GM19099 (cell line): ENCODE results near the gene GPR142.

Experiments used
- POLR2A ChIP-seq: IDR thresholded peaks from 3 replicates; pipeline ENCODE4 v1.6.1; 2011; ENCODE audit warnings: low read depth; ENCODE audit not compliant: insufficient read length; ENCODE audit errors: extremely low read depth

GPR142 gene

DNA sequence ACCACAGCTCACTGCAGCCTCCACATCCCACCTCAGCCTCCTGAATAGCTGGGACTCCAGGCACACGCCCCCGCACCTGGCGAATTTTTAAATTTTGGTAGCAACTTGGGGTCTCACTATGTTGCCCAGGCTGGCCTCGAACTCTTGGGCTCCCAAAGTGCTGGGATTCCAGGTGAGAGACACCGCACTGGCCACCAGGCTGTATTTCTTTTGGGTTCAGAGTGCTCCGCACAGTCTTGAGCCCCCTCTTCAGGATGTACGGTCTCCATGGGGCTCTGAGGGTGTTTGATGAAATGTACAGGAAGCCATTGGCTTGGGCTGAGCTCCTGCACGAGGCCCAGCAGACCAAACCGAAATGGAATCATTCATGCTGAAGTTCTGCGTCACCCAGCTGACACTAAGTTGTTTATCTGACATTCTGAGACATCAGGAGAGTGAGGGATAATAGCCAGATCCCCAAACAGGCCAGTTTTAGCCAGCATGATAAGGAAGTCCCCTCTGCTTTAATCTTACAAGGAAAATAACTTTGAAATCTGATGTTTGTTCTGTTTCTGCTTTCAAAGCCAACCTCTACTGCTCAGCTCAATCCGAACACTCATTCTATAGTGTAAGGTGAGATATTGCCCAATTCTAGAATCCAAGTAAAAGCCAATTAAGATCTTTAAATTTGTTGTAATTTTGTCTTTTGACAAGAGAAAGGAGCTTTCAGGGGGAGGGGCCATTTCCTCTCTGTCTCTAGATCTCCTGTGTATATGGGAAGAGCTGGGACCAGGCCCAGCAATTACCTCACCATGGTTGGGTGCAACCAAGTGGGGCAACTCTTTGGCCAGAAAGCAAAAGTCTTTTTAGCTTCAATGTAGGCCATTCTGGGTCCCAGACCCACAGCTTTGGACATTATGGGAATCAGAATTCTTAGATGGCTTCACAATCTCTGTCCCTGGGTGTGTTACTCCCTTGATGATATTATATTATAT is 23.7 kb downstream of the GPR142 start:
- TF ChIP-seq POLR2A, result no peak

DNA sequence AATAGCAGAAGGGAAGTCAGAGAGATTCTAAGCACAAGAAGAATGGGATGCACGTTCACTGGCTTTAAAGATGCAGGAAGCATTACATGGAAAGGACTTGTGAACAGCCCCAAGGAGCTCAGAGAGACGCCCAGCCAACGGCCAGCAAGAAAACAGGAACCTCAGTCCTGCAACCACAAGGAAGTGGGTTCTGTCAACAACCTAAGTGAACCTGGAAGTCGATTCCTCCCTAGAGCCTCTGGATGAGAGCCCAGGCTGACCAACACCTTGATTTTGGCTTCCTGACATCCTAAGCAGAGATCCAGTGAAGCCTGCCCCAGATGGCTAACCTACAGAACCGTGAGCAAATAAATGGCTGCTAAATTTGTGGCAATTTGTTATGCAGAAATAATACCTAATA is 24.5 kb downstream of the GPR142 start:
- TF ChIP-seq POLR2A, result no peak

- no peak for TF ChIP-seq POLR2A
Observed at GRCh38 chr17:74392848-74393247, 25.5 kb downstream of the GPR142 start.

GRCh38 chr17:74393346-74393942 is 26.1 kb downstream of the GPR142 start:
- TF ChIP-seq POLR2A, result no peak

GRCh38 chr17:74394275-74394950 is 27.1 kb downstream of the GPR142 start:
- no peak for TF ChIP-seq POLR2A

DNA sequence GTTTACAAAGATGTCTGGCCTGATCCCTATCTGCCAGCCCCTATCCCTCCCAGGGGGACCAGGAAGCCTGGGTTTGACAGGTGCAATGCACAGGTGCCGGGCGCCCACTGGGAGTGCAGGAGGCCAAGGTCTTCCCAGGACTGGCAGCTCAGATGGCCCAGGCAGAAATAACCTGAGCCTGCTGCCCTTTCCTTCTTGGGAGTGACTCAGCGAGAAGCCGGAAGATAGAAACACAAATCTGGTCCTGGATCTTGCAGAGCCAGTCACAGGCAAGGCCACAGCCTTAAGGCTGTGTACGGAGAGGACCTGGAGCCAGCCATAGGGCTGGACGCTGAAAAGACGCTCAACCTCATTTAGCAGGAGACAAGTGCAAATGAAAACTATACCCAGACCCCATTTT is 27.7 kb downstream of the GPR142 start:
- TF ChIP-seq POLR2A, result no peak

- TF ChIP-seq POLR2A, result no peak
Observed at GRCh38 chr17:74396567-74396966, 29.3 kb downstream of the GPR142 start.

DNA sequence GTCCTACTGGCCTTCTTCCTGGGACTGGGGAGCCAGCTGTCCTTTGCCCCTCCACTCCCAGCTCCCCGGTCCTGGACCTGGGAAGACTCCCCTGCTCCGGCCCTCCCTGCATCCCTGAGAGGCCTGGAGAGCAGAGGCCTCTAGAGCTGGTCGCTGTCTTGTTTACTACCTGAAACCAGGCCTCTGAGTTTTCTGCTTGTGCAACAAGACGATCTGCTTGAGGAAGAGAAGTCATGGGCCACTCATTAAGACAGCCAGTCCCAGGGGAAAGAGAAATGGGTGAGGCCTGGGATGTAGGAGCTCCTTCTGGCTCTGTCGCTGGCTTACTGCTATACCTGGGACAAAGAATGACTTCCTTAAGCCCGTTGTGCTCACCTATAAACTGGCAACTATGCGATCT is 34.7 kb downstream of the GPR142 start:
- TF ChIP-seq POLR2A, result no peak

GRCh38 chr17:74403512-74404137 is 36.3 kb downstream of the GPR142 start:
- TF ChIP-seq POLR2A, result no peak

- TF ChIP-seq POLR2A, result no peak
Observed at GRCh38 chr17:74404218-74404617, 36.9 kb downstream of the GPR142 start.

- TF ChIP-seq POLR2A, result no peak
Observed at GRCh38 chr17:74404789-74405188, 37.5 kb downstream of the GPR142 start.

GRCh38 chr17:74407384-74407783 is 40.1 kb downstream of the GPR142 start:
- no peak for TF ChIP-seq POLR2A

GRCh38 chr17:74408262-74408661 is 41.0 kb downstream of the GPR142 start:
- no peak for TF ChIP-seq POLR2A

DNA sequence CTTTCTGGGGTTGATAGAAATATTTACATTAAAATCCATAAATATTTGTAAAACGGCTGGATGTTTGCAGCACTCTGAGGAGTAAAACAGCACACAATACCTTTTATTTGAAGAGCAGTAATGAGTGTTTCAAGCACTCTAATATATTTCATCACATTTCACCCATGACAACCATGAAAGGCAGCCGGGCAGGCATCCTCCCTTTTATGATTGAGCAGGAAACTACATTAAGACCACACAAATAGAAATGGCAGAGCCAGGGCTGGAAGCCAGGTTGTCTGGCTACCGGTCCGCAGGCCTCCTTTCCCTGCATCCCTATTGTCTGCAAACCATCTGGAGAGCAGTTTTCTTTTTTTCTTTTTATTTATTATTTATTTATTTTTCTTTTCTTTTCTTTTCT is 41.5 kb downstream of the GPR142 start:
- TF ChIP-seq POLR2A, result no peak

DNA sequence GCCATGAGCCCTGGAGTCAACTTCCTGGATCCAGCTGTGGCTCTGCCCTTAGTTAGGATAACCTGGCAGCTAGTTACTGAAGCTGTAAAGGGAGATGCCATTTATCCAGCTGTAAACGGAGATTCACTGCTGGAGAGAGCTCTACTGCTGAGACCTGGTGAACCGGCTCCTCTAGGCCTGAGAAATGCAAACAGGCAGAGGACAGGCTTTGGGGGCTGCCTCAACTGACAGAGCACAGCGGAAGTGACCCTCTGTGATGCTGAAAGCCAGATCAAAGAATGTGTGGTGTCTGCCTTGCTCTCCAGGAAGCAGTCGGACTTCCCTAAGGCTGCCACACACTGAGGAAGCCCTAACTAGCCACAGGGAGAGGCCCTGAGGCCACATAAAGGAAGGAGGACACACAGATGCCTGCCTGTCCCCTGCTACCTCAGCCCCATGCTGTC is 42.7 kb downstream of the GPR142 start:
- no peak for TF ChIP-seq POLR2A
